WTC11 (cell line): ENCODE data around the gene ZNF20. TPM values are rescaled to one million over a fixed set of nuclear protein-coding genes. Genes with fewer than 3 reads are reported as not detected.
"Not testable (repeated sequence)": the region's sequence is repeated elsewhere in the genome, so short reads cannot be mapped to it uniquely, and the experiment has no call there.

Experiments used
- ATAC-seq: fragments of 200-7000 bp; cut with Tn5 transposase; 2 replicates; pipeline ENCODE4 v1.10.0; 2021; ENCODE audit warnings: mild to moderate bottlenecking, moderate library complexity
- CTCF ChIA-PET: fragments of 300-600 bp; sonication (Branson Sonifier 250); formaldehyde crosslinking; loops from one replicate; lab custom pipeline; 2021; ENCODE audit warnings: antibody characterized with exemption; lab: Charles Lee
- POLR2A ChIA-PET: fragments of 350-600 bp; sonication (Branson Sonifier 250); formaldehyde crosslinking; loops from one replicate; lab custom pipeline; 2021; ENCODE audit warnings: antibody characterized with exemption; lab: Charles Lee
- DNase-seq: peaks from one replicate; pipeline ENCODE4 v3.0.0; 2021; ENCODE audit warnings: low spot score
- H3K27ac Mint-ChIP-seq: 2 replicates; pipeline ENCODE4 v1.8.0; 2021; ENCODE audit warnings: mixed read lengths
- H3K27me3 Mint-ChIP-seq: 2 replicates; pipeline ENCODE4 v1.8.0; 2021; ENCODE audit warnings: low read depth, mild to moderate bottlenecking, moderate library complexity, mixed read lengths
- H3K36me3 Mint-ChIP-seq: 2 replicates; pipeline ENCODE4 v1.8.0; 2021; ENCODE audit warnings: mixed read lengths
- H3K4me1 Mint-ChIP-seq: 2 replicates; pipeline ENCODE4 v1.8.0; 2022; ENCODE audit warnings: mixed read lengths
- H3K4me3 Mint-ChIP-seq: 2 replicates; pipeline ENCODE4 v1.8.0; 2021; ENCODE audit warnings: mild to moderate bottlenecking, moderate library complexity, mixed read lengths
- H3K9me3 Mint-ChIP-seq: 2 replicates; pipeline ENCODE4 v1.8.0; 2021; ENCODE audit warnings: mixed read lengths
- ATF2 ChIP-seq: sonication (generic); formaldehyde crosslinking; IDR thresholded peaks from 2 replicates; pipeline ENCODE4 v1.8.1; 2022; ENCODE audit warnings: low read depth, missing genetic modification reagents, borderline replicate concordance
- CDX4 ChIP-seq: fragments of 250-450 bp; sonication (Bioruptor Pico); IDR thresholded peaks from 2 replicates; pipeline ENCODE4 v1.9.0; 2021; ENCODE audit warnings: moderate library complexity, mild to moderate bottlenecking, inconsistent platforms, borderline replicate concordance
- CREM ChIP-seq: sonication (generic); formaldehyde crosslinking; IDR thresholded peaks from 2 replicates; pipeline ENCODE4 v1.8.1; 2022; ENCODE audit warnings: mild to moderate bottlenecking, missing genetic modification reagents, moderate library complexity
- E2F5 ChIP-seq: sonication (generic); formaldehyde crosslinking; IDR thresholded peaks from 2 replicates; pipeline ENCODE4 v1.8.1; 2022; ENCODE audit warnings: mild to moderate bottlenecking, moderate library complexity, missing genetic modification reagents
- ELF4 ChIP-seq: sonication (generic); formaldehyde crosslinking; IDR thresholded peaks from 2 replicates; pipeline ENCODE4 v1.8.1; 2022; ENCODE audit warnings: low read depth, mild to moderate bottlenecking, moderate library complexity, missing genetic modification reagents
- ERG ChIP-seq: fragments of 250-450 bp; sonication (Bioruptor Pico); IDR thresholded peaks from 2 replicates; pipeline ENCODE4 v1.8.0; 2021; ENCODE audit warnings: mild to moderate bottlenecking
- ESRRA ChIP-seq: sonication (generic); formaldehyde crosslinking; IDR thresholded peaks from 2 replicates; pipeline ENCODE4 v1.8.1; 2022; ENCODE audit warnings: mild to moderate bottlenecking, missing genetic modification reagents, borderline replicate concordance
- FOXJ3 ChIP-seq: sonication (generic); formaldehyde crosslinking; IDR thresholded peaks from 2 replicates; pipeline ENCODE4 v1.9.0; 2021; ENCODE audit warnings: missing genetic modification reagents, mild to moderate bottlenecking, borderline replicate concordance
- HMGA2 ChIP-seq: fragments of 250-450 bp; sonication (Bioruptor Pico); IDR thresholded peaks from 2 replicates; pipeline ENCODE4 v1.4.0; 2021; ENCODE audit warnings: mild to moderate bottlenecking, moderate library complexity
- IRF1 ChIP-seq: sonication (generic); formaldehyde crosslinking; IDR thresholded peaks from 2 replicates; pipeline ENCODE4 v1.8.0; 2023; ENCODE audit warnings: missing genetic modification reagents
- IRF2 ChIP-seq: sonication (generic); formaldehyde crosslinking; IDR thresholded peaks from 2 replicates; pipeline ENCODE4 v1.8.0; 2022; ENCODE audit warnings: low read depth, missing genetic modification reagents, borderline replicate concordance
- JUN ChIP-seq: sonication (generic); formaldehyde crosslinking; IDR thresholded peaks from 2 replicates; pipeline ENCODE4 v1.8.0; 2023; ENCODE audit warnings: mild to moderate bottlenecking, missing genetic modification reagents
- KAT7 ChIP-seq: sonication (generic); formaldehyde crosslinking; IDR thresholded peaks from 2 replicates; pipeline ENCODE4 v1.8.1; 2023; ENCODE audit warnings: missing genetic modification reagents, mild to moderate bottlenecking, borderline replicate concordance
- MXD4 ChIP-seq: fragments of 250-450 bp; sonication (Bioruptor Pico); IDR thresholded peaks from 2 replicates; pipeline ENCODE4 v1.8.0; 2021; ENCODE audit warnings: mild to moderate bottlenecking, moderate library complexity, borderline replicate concordance
- PRDM15 ChIP-seq: sonication (generic); formaldehyde crosslinking; IDR thresholded peaks from 2 replicates; pipeline ENCODE4 v1.8.0; 2022; ENCODE audit warnings: missing genetic modification reagents
- RELA ChIP-seq: sonication (generic); formaldehyde crosslinking; IDR thresholded peaks from 2 replicates; pipeline ENCODE4 v1.8.1; 2022; ENCODE audit warnings: missing genetic modification reagents, mild to moderate bottlenecking, borderline replicate concordance
- STAT6 ChIP-seq: sonication (generic); formaldehyde crosslinking; conservative IDR thresholded peaks from 2 replicates; pipeline ENCODE4 v1.8.1; 2023; ENCODE audit warnings: mild to moderate bottlenecking, low read depth, missing genetic modification reagents, moderate library complexity
- TEAD4 ChIP-seq: sonication (generic); formaldehyde crosslinking; IDR thresholded peaks from 2 replicates; pipeline ENCODE4 v1.8.0; 2022; ENCODE audit warnings: mild to moderate bottlenecking, missing genetic modification reagents
- ZNF317 ChIP-seq: sonication (generic); formaldehyde crosslinking; IDR thresholded peaks from 2 replicates; pipeline ENCODE4 v1.8.1; 2023; ENCODE audit warnings: low read depth, mild to moderate bottlenecking, moderate library complexity, missing genetic modification reagents, borderline replicate concordance
- ZNF423 ChIP-seq: fragments of 250-450 bp; sonication (Bioruptor Pico); IDR thresholded peaks from 2 replicates; pipeline ENCODE4 v2.1.2; 2022; ENCODE audit warnings: mild to moderate bottlenecking, moderate library complexity
- total RNA-seq: library from RNA; stranded (reverse); gene quantifications from 3 replicates; pipeline ENCODE4 v1.2.3, GENCODE V29; 2021

ZNF20 gene
- total RNA-seq, 1 experiment from 2014 or later: 7.8 TPM

- TF ChIP-seq E2F5 (CRISPR knock-in tag) (no peak), CREM (no peak), ZNF423 (no peak), ATF2 (no peak), ESRRA (CRISPR knock-in tag) (no peak), JUN (CRISPR knock-in tag) (no peak), ZNF317 (no peak), FOXJ3 (CRISPR knock-in tag) (no peak)
- POLR2A ChIA-PET: no interaction called here
- no peak; the same call in 1 of the 2 replicates for ATAC-seq
These were observed 28.1 kb downstream of the ZNF20 start for GRCh38 chr19:12111943-12112637.

GRCh38 chr19:12111176-12111575, 29.0 kb downstream of the ZNF20 start:
- ChIA-PET CTCF (no interaction called here), POLR2A (no interaction called here)
- H3K4me1 Mint-ChIP-seq: no peaks in the 10 kb centered on the region
- H3K27me3 Mint-ChIP-seq: peaks cover 5% of the 10 kb centered on the region; the same call in 1 of the 2 replicates
- H3K9me3 Mint-ChIP-seq: peaks cover 50% of the 10 kb centered on the region
- H3K36me3 Mint-ChIP-seq: peaks cover 81% of the 10 kb centered on the region
- no peak overlapping the region for H3K4me3 Mint-ChIP-seq
- ATAC-seq (no peak), DNase-seq (no peak)
- no peak overlapping the region for H3K27ac Mint-ChIP-seq
- TF ChIP-seq IRF2 (CRISPR knock-in tag) (no peak), STAT6 (CRISPR knock-in tag) (no peak), KAT7 (CRISPR knock-in tag) (no peak), PRDM15 (no peak), CDX4 (CRISPR knock-in tag) (no peak), HMGA2 (CRISPR knock-in tag) (no peak), TEAD4 (CRISPR knock-in tag) (no peak), ELF4 (CRISPR knock-in tag) (no peak), ERG (CRISPR knock-in tag) (no peak), FOXJ3 (CRISPR knock-in tag) (no peak), IRF1 (CRISPR knock-in tag) (no peak), MXD4 (CRISPR knock-in tag) (no peak), RELA (CRISPR knock-in tag) (no peak)

More at GRCh38 chr19:12111943-12112637, 28.1 kb downstream of the ZNF20 start:
- H3K36me3 Mint-ChIP-seq: peaks cover 76% of the 10 kb centered on the region
- H3K4me3 Mint-ChIP-seq: no peak overlapping the region
- CTCF ChIA-PET: no interaction called here
- no peak for DNase-seq
- peak overlapping the region; percentile 58 for H3K27ac Mint-ChIP-seq
- H3K4me1 Mint-ChIP-seq: no peaks in the 10 kb centered on the region
- H3K9me3 Mint-ChIP-seq: peaks cover 42% of the 10 kb centered on the region
- peaks cover 5% of the 10 kb centered on the region; the same call in 1 of the 2 replicates for H3K27me3 Mint-ChIP-seq

- H3K9me3 Mint-ChIP-seq: peaks cover 57% of the 10 kb centered on the region
- H3K27me3 Mint-ChIP-seq, H3K27ac Mint-ChIP-seq, POLR2A ChIA-PET, H3K4me1 Mint-ChIP-seq, H3K4me3 Mint-ChIP-seq, ATAC-seq, DNase-seq: not testable (repeated sequence)
- peaks cover 68% of the 10 kb centered on the region for H3K36me3 Mint-ChIP-seq
- CTCF ChIA-PET: interaction anchor here (1.4 kb wide), 1 partner anchor 116 kb away, joined by 3 read pairs; no protein-coding TSS in a partner anchor
These were observed 36.2 kb downstream of the ZNF20 start for GRCh38 chr19:12103909-12104308.
